DOHH2 (cell line): ENCODE data around the gene ZBTB16.

Experiments used
- H3F3A ChIP-seq: fragments of 200-600 bp; sonication (generic), shearing (Covaris generic); 2 replicates; pipeline ENCODE4 v1.6.0; 2016; ENCODE audit warnings: antibody characterized with exemption, mild to moderate bottlenecking; ENCODE audit not compliant: control insufficient read depth, insufficient read depth
- H3K27ac ChIP-seq: fragments of 200-600 bp; sonication (generic); 2 replicates; pipeline ENCODE4 v1.5.1; 2014; ENCODE audit warnings: low read depth, mild to moderate bottlenecking, low read length, moderate library complexity
- H3K27me3 ChIP-seq: fragments of 200-600 bp; sonication (generic); 2 replicates; pipeline ENCODE4 v1.6.1; 2014; ENCODE audit warnings: mild to moderate bottlenecking, low read length, mixed read lengths; ENCODE audit not compliant: control insufficient read depth
- H3K36me3 ChIP-seq: fragments of 200-600 bp; sonication (generic); 2 replicates; pipeline ENCODE4 v1.6.1; 2014; ENCODE audit warnings: mild to moderate bottlenecking, low read length, moderate library complexity, mixed read lengths; ENCODE audit not compliant: control insufficient read depth
- H3K4me1 ChIP-seq: fragments of 200-600 bp; sonication (generic); 2 replicates; pipeline ENCODE4 v1.6.1; 2014; ENCODE audit warnings: mild to moderate bottlenecking, low read length, mixed read lengths; ENCODE audit not compliant: control insufficient read depth
- H3K4me2 ChIP-seq: fragments of 200-600 bp; sonication (generic); 2 replicates; pipeline ENCODE4 v1.6.0; 2014; ENCODE audit warnings: mild to moderate bottlenecking, low read length, moderate library complexity
- H3K4me3 ChIP-seq: fragments of 200-600 bp; sonication (generic); 2 replicates; pipeline ENCODE4 v1.5.1; 2014; ENCODE audit warnings: mild to moderate bottlenecking, low read length, mixed read lengths
- H3K79me2 ChIP-seq: fragments of 200-600 bp; sonication (generic); 2 replicates; pipeline ENCODE4 v1.6.1; 2014; ENCODE audit warnings: mild to moderate bottlenecking, low read length, mixed read lengths; ENCODE audit not compliant: control insufficient read depth
- H3K9me2 ChIP-seq: fragments of 200-600 bp; sonication (generic); replicated peaks from 2 replicates; pipeline ENCODE4 v1.6.1; 2014; ENCODE audit warnings: mild to moderate bottlenecking, low read length, mixed read lengths; ENCODE audit not compliant: control insufficient read depth
- H3K9me3 ChIP-seq: fragments of 200-600 bp; sonication (generic); 2 replicates; pipeline ENCODE4 v1.6.1; 2014; ENCODE audit warnings: antibody characterized with exemption, low read length, mixed read lengths; ENCODE audit not compliant: control insufficient read depth, insufficient read depth
- H4K20me1 ChIP-seq: fragments of 200-600 bp; sonication (generic); 2 replicates; pipeline ENCODE4 v1.6.0; 2014; ENCODE audit warnings: low read depth, mild to moderate bottlenecking, antibody characterized with exemption, low read length, moderate library complexity; ENCODE audit not compliant: control insufficient read depth, insufficient read depth
- EZH2phosphoT487 ChIP-seq: fragments of 200-600 bp; sonication (generic); IDR thresholded peaks from 2 replicates; pipeline ENCODE4 v1.6.1; 2017; ENCODE audit warnings: borderline replicate concordance, mild to moderate bottlenecking, antibody characterized with exemption, low read length, moderate library complexity, mixed read lengths
- TF ChIP-seq, protein P1 (sequence below): fragments of 200-600 bp; sonication (generic); IDR thresholded peaks from one replicate; pipeline ENCODE4 v1.5.1; 2014; ENCODE audit warnings: antibody characterized with exemption, mild to moderate bottlenecking, low read depth, low read length; ENCODE audit not compliant: poor library complexity, severe bottlenecking

The ZBTB16 gene

DNA sequence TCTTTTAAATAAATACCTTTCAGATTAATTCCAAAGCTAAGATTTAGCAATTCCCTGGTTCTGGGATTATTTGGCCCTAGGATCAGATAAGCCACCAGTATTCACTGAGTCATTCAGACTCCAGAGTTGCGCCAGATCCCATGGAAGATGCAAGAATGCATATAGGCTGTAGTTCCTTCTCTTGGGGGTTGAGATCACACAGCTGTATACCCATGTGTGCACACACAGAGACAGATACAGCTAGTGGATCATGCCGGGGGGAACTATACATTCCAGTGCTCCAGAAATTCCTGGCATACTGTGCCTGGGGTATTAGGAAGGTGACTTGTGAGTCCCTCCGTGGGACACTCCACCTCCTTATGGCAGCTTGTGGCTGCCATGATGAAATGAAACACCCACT is 75.4 kb downstream of the ZBTB16 start:
- Histone ChIP-seq H3K27ac (no peak overlapping the region), H3K9me3 (no peaks in the 10 kb centered on the region), H3K36me3 (no peaks in the 10 kb centered on the region), H3K4me3 (no peak overlapping the region), H3K79me2 (no peaks in the 10 kb centered on the region), H3K4me2 (no peak overlapping the region), H3K9me2 (no peaks in the 10 kb centered on the region), H3F3A (no peaks in the 10 kb centered on the region), H4K20me1 (no peaks in the 10 kb centered on the region; the same call in 1 of the 2 replicates), H3K4me1 (peaks cover 28% of the 10 kb centered on the region), H3K27me3 (peaks cover 16% of the 10 kb centered on the region; the same call in 1 of the 2 replicates)
- no peak for TF ChIP-seq EZH2phosphoT487
- TF ChIP-seq, protein P1, sequence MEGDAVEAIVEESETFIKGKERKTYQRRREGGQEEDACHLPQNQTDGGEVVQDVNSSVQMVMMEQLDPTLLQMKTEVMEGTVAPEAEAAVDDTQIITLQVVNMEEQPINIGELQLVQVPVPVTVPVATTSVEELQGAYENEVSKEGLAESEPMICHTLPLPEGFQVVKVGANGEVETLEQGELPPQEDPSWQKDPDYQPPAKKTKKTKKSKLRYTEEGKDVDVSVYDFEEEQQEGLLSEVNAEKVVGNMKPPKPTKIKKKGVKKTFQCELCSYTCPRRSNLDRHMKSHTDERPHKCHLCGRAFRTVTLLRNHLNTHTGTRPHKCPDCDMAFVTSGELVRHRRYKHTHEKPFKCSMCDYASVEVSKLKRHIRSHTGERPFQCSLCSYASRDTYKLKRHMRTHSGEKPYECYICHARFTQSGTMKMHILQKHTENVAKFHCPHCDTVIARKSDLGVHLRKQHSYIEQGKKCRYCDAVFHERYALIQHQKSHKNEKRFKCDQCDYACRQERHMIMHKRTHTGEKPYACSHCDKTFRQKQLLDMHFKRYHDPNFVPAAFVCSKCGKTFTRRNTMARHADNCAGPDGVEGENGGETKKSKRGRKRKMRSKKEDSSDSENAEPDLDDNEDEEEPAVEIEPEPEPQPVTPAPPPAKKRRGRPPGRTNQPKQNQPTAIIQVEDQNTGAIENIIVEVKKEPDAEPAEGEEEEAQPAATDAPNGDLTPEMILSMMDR = no peak

DNA sequence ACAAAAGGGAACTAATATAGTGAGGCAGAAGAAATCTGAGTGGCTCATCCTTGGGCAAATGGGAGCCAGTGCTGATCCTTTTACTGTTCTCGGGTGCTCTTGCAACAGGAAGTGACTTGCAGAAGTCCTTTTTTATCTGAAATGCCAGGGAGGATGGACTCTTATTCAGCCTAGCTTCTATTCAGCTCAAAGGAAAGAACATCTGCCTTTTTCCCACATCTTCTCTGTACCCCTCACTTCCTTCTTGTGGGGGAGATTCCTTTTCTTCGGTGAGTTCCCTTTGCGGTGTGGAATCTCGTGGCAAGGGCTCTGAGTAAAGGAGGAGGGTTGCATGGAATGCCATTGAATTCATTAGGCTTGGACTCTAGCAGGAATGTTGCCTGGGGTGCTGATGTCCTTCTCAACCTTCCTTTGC is 76.2 kb downstream of the ZBTB16 start:
- Histone ChIP-seq H3K9me3 (no peaks in the 10 kb centered on the region), H3K4me3 (no peak overlapping the region), H3K9me2 (no peaks in the 10 kb centered on the region), H3K27me3 (peaks cover 19% of the 10 kb centered on the region; the same call in 1 of the 2 replicates), H3K27ac (no peak overlapping the region), H3K4me2 (no peak overlapping the region), H3K4me1 (peaks cover 36% of the 10 kb centered on the region), H4K20me1 (no peaks in the 10 kb centered on the region; the same call in 1 of the 2 replicates), H3K79me2 (no peaks in the 10 kb centered on the region), H3K36me3 (no peaks in the 10 kb centered on the region), H3F3A (no peaks in the 10 kb centered on the region)
- TF ChIP-seq EZH2phosphoT487 = no peak
- TF ChIP-seq, protein P1 = no peak

DNA sequence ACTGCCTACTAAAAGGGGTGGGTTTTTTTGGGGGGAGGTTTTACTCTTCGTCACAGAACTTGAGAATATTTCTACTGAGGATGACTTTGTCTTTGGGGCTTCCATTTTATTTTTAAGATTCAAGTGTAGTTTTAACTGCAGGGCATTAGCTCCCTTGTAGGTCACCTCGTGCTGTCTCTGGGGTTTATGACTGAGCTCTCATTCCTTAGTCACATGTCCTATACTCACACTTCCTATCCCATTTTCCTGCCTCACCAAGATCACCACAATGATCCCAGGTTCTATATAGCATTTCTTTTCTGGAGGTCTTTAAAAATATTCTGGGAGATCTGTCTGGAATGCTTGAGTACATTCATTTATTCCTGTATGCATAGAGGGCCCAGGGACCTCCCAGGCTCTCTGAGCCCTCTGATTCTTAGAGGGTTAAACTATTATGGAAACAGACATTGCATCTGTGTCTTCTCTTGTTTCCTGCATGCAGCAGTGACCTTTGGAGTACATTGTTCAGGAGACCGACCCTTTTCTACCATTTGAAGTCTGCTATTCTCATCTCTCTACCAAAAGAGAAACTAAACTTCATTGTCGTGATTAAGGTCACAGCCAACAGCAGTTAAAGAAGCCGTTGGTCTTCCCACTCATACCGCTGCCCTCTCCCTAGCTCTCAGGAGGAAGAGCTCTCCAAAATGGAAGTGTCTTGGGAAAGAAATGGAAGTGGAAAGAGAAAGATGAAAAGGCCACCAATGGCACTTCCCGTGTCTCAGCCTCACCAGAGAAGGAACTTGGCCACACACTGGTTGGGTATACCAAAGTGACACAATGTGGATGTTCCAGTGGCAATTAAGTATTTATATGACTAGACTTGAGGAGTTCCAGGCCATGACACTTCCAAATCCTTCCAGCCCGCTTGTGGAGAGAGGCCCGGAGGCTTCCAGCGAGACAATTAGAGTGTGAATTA is 77.5 kb downstream of the ZBTB16 start:
- Histone ChIP-seq H3K4me1 (peaks cover 28% of the 10 kb centered on the region), H3K9me2 (no peaks in the 10 kb centered on the region), H3K9me3 (no peaks in the 10 kb centered on the region), H3K27ac (no peak overlapping the region), H3K79me2 (no peaks in the 10 kb centered on the region), H3K27me3 (peaks cover 16% of the 10 kb centered on the region; the same call in 1 of the 2 replicates), H4K20me1 (no peaks in the 10 kb centered on the region; the same call in 1 of the 2 replicates), H3K4me2 (no peak overlapping the region), H3K36me3 (no peaks in the 10 kb centered on the region), H3K4me3 (no peak overlapping the region), H3F3A (no peaks in the 10 kb centered on the region)
- no peak for TF ChIP-seq EZH2phosphoT487
- TF ChIP-seq, protein P1 = no peak
